ENCODE measurements around the gene UGT8.

UGT8 gene

GRCh38 chr4:114673306-114673705 is 74.7 kb downstream of the UGT8 start:
- no peak overlapping the region for H3K4me3 ChIP-seq (replicated peaks; ENCODE audit: insufficient read depth, low read length)
- no peak overlapping the region for H3K27ac ChIP-seq (replicated peaks)
- no peak for DNase-seq (ENCODE audit: low read depth in 1 of 2, low spot score in 1 of 2)

GRCh38 chr4:114674080-114674479 is 75.5 kb downstream of the UGT8 start:
- Histone ChIP-seq H3K27ac (replicated peaks) (no peak overlapping the region), H3K27me3 (ENCODE audit: insufficient read depth, poor library complexity, severe bottlenecking) (no peaks in the 10 kb centered on the region), H3K4me3 (replicated peaks; ENCODE audit: insufficient read depth, low read length) (no peak overlapping the region)
- no peak for TF ChIP-seq POLR2AphosphoS5 (IDR thresholded peaks at IDR 0.05; ENCODE audit: low read depth)
- TF ChIP-seq, protein P1, sequence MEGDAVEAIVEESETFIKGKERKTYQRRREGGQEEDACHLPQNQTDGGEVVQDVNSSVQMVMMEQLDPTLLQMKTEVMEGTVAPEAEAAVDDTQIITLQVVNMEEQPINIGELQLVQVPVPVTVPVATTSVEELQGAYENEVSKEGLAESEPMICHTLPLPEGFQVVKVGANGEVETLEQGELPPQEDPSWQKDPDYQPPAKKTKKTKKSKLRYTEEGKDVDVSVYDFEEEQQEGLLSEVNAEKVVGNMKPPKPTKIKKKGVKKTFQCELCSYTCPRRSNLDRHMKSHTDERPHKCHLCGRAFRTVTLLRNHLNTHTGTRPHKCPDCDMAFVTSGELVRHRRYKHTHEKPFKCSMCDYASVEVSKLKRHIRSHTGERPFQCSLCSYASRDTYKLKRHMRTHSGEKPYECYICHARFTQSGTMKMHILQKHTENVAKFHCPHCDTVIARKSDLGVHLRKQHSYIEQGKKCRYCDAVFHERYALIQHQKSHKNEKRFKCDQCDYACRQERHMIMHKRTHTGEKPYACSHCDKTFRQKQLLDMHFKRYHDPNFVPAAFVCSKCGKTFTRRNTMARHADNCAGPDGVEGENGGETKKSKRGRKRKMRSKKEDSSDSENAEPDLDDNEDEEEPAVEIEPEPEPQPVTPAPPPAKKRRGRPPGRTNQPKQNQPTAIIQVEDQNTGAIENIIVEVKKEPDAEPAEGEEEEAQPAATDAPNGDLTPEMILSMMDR (IDR thresholded peaks at IDR 0.05; ENCODE audit: insufficient read depth, low read length): no peak
- TF ChIP-seq, protein P2, sequence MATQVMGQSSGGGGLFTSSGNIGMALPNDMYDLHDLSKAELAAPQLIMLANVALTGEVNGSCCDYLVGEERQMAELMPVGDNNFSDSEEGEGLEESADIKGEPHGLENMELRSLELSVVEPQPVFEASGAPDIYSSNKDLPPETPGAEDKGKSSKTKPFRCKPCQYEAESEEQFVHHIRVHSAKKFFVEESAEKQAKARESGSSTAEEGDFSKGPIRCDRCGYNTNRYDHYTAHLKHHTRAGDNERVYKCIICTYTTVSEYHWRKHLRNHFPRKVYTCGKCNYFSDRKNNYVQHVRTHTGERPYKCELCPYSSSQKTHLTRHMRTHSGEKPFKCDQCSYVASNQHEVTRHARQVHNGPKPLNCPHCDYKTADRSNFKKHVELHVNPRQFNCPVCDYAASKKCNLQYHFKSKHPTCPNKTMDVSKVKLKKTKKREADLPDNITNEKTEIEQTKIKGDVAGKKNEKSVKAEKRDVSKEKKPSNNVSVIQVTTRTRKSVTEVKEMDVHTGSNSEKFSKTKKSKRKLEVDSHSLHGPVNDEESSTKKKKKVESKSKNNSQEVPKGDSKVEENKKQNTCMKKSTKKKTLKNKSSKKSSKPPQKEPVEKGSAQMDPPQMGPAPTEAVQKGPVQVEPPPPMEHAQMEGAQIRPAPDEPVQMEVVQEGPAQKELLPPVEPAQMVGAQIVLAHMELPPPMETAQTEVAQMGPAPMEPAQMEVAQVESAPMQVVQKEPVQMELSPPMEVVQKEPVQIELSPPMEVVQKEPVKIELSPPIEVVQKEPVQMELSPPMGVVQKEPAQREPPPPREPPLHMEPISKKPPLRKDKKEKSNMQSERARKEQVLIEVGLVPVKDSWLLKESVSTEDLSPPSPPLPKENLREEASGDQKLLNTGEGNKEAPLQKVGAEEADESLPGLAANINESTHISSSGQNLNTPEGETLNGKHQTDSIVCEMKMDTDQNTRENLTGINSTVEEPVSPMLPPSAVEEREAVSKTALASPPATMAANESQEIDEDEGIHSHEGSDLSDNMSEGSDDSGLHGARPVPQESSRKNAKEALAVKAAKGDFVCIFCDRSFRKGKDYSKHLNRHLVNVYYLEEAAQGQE (IDR thresholded peaks at IDR 0.05; ENCODE audit: insufficient replicate concordance, low read depth): no peak
- TF ChIP-seq GABPA (IDR thresholded peaks at IDR 0.05; ENCODE audit: low read depth): no peak
- TF ChIP-seq SPI1 (IDR thresholded peaks at IDR 0.05; ENCODE audit: borderline replicate concordance, low read depth): no peak
- no peak for DNase-seq (ENCODE audit: low read depth in 1 of 2, low spot score in 1 of 2)

More at GRCh38 chr4:114673306-114673705, 74.7 kb downstream of the UGT8 start:
- no peaks in the 10 kb centered on the region for H3K27me3 ChIP-seq (ENCODE audit: insufficient read depth, poor library complexity, severe bottlenecking)
- no peak for TF ChIP-seq GABPA (IDR thresholded peaks at IDR 0.05; ENCODE audit: low read depth)
- TF ChIP-seq POLR2AphosphoS5 (IDR thresholded peaks at IDR 0.05; ENCODE audit: low read depth): no peak
- no peak for TF ChIP-seq SPI1 (IDR thresholded peaks at IDR 0.05; ENCODE audit: borderline replicate concordance, low read depth)
- TF ChIP-seq, protein P2 (IDR thresholded peaks at IDR 0.05; ENCODE audit: insufficient replicate concordance, low read depth): no peak
- TF ChIP-seq, protein P1 (IDR thresholded peaks at IDR 0.05; ENCODE audit: insufficient read depth, low read length): no peak

DNA sequence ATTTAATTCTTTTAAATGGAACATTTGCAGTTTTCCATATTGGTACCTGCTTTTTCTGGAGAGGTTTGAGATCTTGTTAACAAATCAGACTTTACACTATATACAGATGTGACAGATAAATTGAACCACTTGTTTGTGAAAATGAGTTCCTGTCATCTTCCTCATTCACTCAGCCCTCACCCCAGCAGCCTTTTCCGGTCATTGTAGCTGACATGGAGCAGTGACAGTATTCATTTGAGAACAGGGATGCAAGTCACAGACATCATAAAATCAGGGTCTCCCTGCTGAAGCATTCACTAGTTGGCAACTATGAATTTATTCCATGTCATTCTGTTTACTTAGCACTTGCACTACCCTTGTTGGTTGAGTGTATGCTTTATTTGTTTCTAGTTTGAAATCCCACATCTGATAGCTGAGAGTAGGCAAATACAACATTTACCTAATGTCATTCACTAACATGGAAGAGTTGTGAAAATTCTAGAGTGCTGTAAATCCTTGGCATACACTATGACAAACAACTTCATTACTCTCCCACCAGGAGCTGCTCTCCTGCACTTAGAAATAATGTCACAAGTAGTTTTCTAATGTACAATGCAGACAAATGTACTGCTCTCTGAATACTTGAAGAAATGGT is 78.9 kb downstream of the UGT8 start:
- H3K27ac ChIP-seq (replicated peaks): no peak overlapping the region
- no peak for DNase-seq (ENCODE audit: low read depth in 1 of 2, low spot score in 1 of 2)
- TF ChIP-seq, protein P2 (IDR thresholded peaks at IDR 0.05; ENCODE audit: insufficient replicate concordance, low read depth): no peak
- TF ChIP-seq POLR2AphosphoS5 (IDR thresholded peaks at IDR 0.05; ENCODE audit: low read depth) (no peak), GABPA (IDR thresholded peaks at IDR 0.05; ENCODE audit: low read depth) (no peak), SPI1 (IDR thresholded peaks at IDR 0.05; ENCODE audit: borderline replicate concordance, low read depth) (no peak)
- TF ChIP-seq, protein P1 (IDR thresholded peaks at IDR 0.05; ENCODE audit: insufficient read depth, low read length): no peak
- H3K4me3 ChIP-seq (replicated peaks; ENCODE audit: insufficient read depth, low read length): no peak overlapping the region
- no peaks in the 10 kb centered on the region for H3K27me3 ChIP-seq (ENCODE audit: insufficient read depth, poor library complexity, severe bottlenecking)

Measured in HL-60 (cell line).